ENCODE results near the gene ARHGEF33. TPM values are rescaled to one million over a fixed set of nuclear protein-coding genes. Genes with fewer than 3 reads are reported as not detected.

Gene ARHGEF33
- total and polyA plus RNA-seq, 2 experiments from 2014 or later: 0.10 to 1.8 TPM

- TF ChIP-seq ZNF462 (CRISPR knock-in tag; IDR thresholded peaks at IDR 0.05): no peak
- TF ChIP-seq EZH2 (IDR thresholded peaks at IDR 0.05; ENCODE audit: low read depth, unreplicated experiment): no peak
- no peak for TF ChIP-seq REST (IDR thresholded peaks at IDR 0.05; ENCODE audit: unreplicated experiment)
- TF ChIP-seq, protein P1, sequence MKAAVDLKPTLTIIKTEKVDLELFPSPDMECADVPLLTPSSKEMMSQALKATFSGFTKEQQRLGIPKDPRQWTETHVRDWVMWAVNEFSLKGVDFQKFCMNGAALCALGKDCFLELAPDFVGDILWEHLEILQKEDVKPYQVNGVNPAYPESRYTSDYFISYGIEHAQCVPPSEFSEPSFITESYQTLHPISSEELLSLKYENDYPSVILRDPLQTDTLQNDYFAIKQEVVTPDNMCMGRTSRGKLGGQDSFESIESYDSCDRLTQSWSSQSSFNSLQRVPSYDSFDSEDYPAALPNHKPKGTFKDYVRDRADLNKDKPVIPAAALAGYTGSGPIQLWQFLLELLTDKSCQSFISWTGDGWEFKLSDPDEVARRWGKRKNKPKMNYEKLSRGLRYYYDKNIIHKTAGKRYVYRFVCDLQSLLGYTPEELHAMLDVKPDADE (IDR thresholded peaks at IDR 0.05): no peak
- TF ChIP-seq JUNB (IDR thresholded peaks at IDR 0.05; ENCODE audit: unreplicated experiment): no peak
These were observed 119.0 kb downstream of the ARHGEF33 start (continued) for GRCh38 chr2:39008665-39009064.

Data from GM23338 (cell line).